Medulla oblongata (tissue), 1 donor: Measurements from ENCODE around the gene IGSF22.

Experiments used
- DNase-seq: peaks from one replicate; pipeline ENCODE4 v3.0.0-alpha.2; 2015; ENCODE audit errors: extremely low spot score

The IGSF22 gene

GRCh38 chr11:18726040-18726439 lies at the start of gene IGSF22:
Gene IGSF22, minus strand, starts transcription at chr11:18726188. Its CDS starts 1,952 bp downstream, at chr11:18724236.
- DNase-seq: no peak

- no peak for DNase-seq
These were observed 48.8 kb upstream of the IGSF22 start for GRCh38 chr11:18774801-18775200.

- no peak for DNase-seq
These were observed 47.7 kb upstream of the IGSF22 start for GRCh38 chr11:18773681-18774080.

- DNase-seq: no peak
These were observed 47.1 kb upstream of the IGSF22 start for GRCh38 chr11:18773104-18773503.

- no peak for DNase-seq
These were observed 46.2 kb upstream of the IGSF22 start for GRCh38 chr11:18772211-18772610.

- no peak for DNase-seq
These were observed 45.5 kb upstream of the IGSF22 start for GRCh38 chr11:18771266-18772035.

GRCh38 chr11:18770479-18771125 lies 44.6 kb upstream of the IGSF22 start:
- DNase-seq: no peak

GRCh38 chr11:18769802-18770456 lies 43.9 kb upstream of the IGSF22 start:
- DNase-seq: no peak

- no peak for DNase-seq
These were observed 43.0 kb upstream of the IGSF22 start for GRCh38 chr11:18768978-18769377.

GRCh38 chr11:18768472-18768901 lies 42.5 kb upstream of the IGSF22 start:
- no peak for DNase-seq

GRCh38 chr11:18766015-18766414 lies 40.0 kb upstream of the IGSF22 start:
- no peak for DNase-seq

- DNase-seq: no peak
These were observed 39.6 kb upstream of the IGSF22 start for GRCh38 chr11:18765554-18765953.

- DNase-seq: no peak
These were observed 35.8 kb upstream of the IGSF22 start for GRCh38 chr11:18761741-18762140.

- no peak for DNase-seq
These were observed 35.2 kb upstream of the IGSF22 start for GRCh38 chr11:18761144-18761543.

- DNase-seq: no peak
These were observed 31.8 kb upstream of the IGSF22 start for GRCh38 chr11:18757811-18758210.

GRCh38 chr11:18756889-18757288 lies 30.9 kb upstream of the IGSF22 start:
- no peak for DNase-seq

GRCh38 chr11:18754308-18754707 lies 28.3 kb upstream of the IGSF22 start:
- no peak for DNase-seq

- DNase-seq: peak; percentile 46
These were observed 26.5 kb upstream of the IGSF22 start for GRCh38 chr11:18752502-18752901.

GRCh38 chr11:18750944-18751343 lies 25.0 kb upstream of the IGSF22 start:
- no peak for DNase-seq

- DNase-seq: peak; percentile 37
These were observed 23.8 kb upstream of the IGSF22 start for GRCh38 chr11:18749681-18750319.

- no peak for DNase-seq
These were observed 22.9 kb upstream of the IGSF22 start for GRCh38 chr11:18748766-18749365.

- DNase-seq: no peak
These were observed 19.3 kb upstream of the IGSF22 start for GRCh38 chr11:18745251-18745650.
